Spleen (tissue), 11 donors: ENCODE data around the gene LRRC3. TPM values are rescaled to one million over a fixed set of nuclear protein-coding genes. Genes with fewer than 3 reads are reported as not detected.

Experiments used
- DNase-seq: peaks from one replicate; pipeline ENCODE4 v3.0.0-alpha.2; 2020
- H3K27ac ChIP-seq, 8 donors: fragments of 200-600 bp; sonication (generic) in 7 of 8; 1 replicate in 4 of 8; 2 replicates in 4 of 8; pipeline versions ENCODE4 v1.5.0 to v1.8.0; 2016 to 2021; ENCODE audit warnings: inconsistent platforms in 4 of 8, mild to moderate bottlenecking in 4 of 8, moderate library complexity in 1 of 8
- H3K27me3 ChIP-seq, 7 donors: fragments of 200-600 bp; sonication (generic) in 6 of 7; replicated peaks in 1 of 7; 1 replicate in 4 of 7; 2 replicates in 3 of 7; pipeline versions ENCODE4 v1.5.0 to v1.8.0; 2016 to 2021; ENCODE audit warnings: inconsistent platforms in 3 of 7, mild to moderate bottlenecking in 1 of 7
- H3K36me3 ChIP-seq, 6 donors: fragments of 200-600 bp; sonication (generic) in 5 of 6; 1 replicate in 4 of 6; 2 replicates in 2 of 6; pipeline versions ENCODE4 v1.5.0 to v1.8.0; 2016 to 2021; ENCODE audit warnings: inconsistent platforms in 2 of 6
- H3K4me1 ChIP-seq, 6 donors: fragments of 200-600 bp; sonication (generic) in 5 of 6; 1 replicate in 3 of 6; 2 replicates in 3 of 6; pipeline versions ENCODE4 v1.5.0 to v1.8.0; 2016 to 2021; ENCODE audit warnings: inconsistent platforms in 3 of 6
- H3K4me3 ChIP-seq, 8 donors: fragments of 200-600 bp; sonication (generic) in 7 of 8; 1 replicate in 4 of 8; 2 replicates in 4 of 8; pipeline versions ENCODE4 v1.5.0 to v1.8.0; 2016 to 2021; ENCODE audit warnings: inconsistent platforms in 4 of 8, mild to moderate bottlenecking in 4 of 8, moderate library complexity in 2 of 8
- H3K9me3 ChIP-seq, 8 donors: fragments of 200-600 bp; sonication (generic) in 7 of 8; 1 replicate in 4 of 8; 2 replicates in 4 of 8; pipeline versions ENCODE4 v1.5.0 to v1.8.0; 2016 to 2021; ENCODE audit warnings: inconsistent platforms in 4 of 8
- POLR2A ChIP-seq, 3 donors: fragments of 450-650 bp; IDR thresholded peaks; one replicate each; pipeline ENCODE4 v1.5.1; 2017; ENCODE audit warnings: antibody characterized with exemption in 3 of 3, mild to moderate bottlenecking in 1 of 3
- POLR2AphosphoS5 ChIP-seq, 3 donors: sonication (generic); formaldehyde crosslinking; IDR thresholded peaks; one replicate each; pipeline ENCODE4 v1.5.1; 2017; ENCODE audit warnings: antibody characterized with exemption in 3 of 3
- WGBS, 5 donors: extraction: QIAGEN DNeasy Blood & Tissue Kit in 3 of 5; methylation state at CpG; one replicate each; pipeline versions ENCODE4 v1.1.5 to v1.1.7; 2013 to 2018; 5-methylcytosine and 5-hydroxymethylcytosine counted together
- intact Hi-C: fragments of 100-400 bp; cut with DNase I; formaldehyde crosslinking; loops from one replicate; pipeline ENCODE4 v1.15.0; 2023; ENCODE audit warnings: low total_unique reads
- polyA plus RNA-seq, 3 donors: library from polyadenylated mRNA; stranded (reverse); fragments of 200-250 nt; gene quantifications; one replicate each; pipeline ENCODE4 v1.2.1, GENCODE V29; 2013
- total RNA-seq, 7 donors: library from RNA; depleted of rRNA in 3 of 7; stranded (reverse); fragments of >200 nt in 3 of 7; fragmentation: NEBNext Ultra II Directional in 4 of 7; extraction: Animal tissue kit (Norgen Biotek cat#: 25700) in 4 of 7; gene quantifications; one replicate each; pipeline versions ENCODE4 v1.1.0 to v1.2.1, GENCODE V29; 2016 to 2021
- TF ChIP-seq, protein P1 (sequence below), 11 experiments: fragments of 200-600 bp in 7 of 11; fragments of 450-650 bp in 4 of 11; sonication (generic) in 4 of 11; IDR thresholded peaks in 8 of 11; conservative IDR thresholded peaks in 3 of 11; 1 replicate in 7 of 11; 2 replicates in 4 of 11; pipeline versions ENCODE4 v1.4.0 to v1.8.0; 2016 to 2021; ENCODE audit warnings: antibody characterized with exemption in 11 of 11, inconsistent platforms in 4 of 11, mild to moderate bottlenecking in 1 of 11
- donor health status: healthy with polysubstance abuse.
- donor health status: DM: no; HTN: no; CAD: no; lungs with moderate emphysema.
- donor health status: DM: no; HTN: no; CAD: no.
- donor health status: Bipolar disorder and iron deficiency.
- donor health status: healthy.
- donor health status: DM: no; HTN: no; CAD: no.
- donor health status: DM: yes; HTN: yes; CAD: no.

The LRRC3 gene
- total and polyA plus RNA-seq, 10 donors: 0.24 to 4.9 (median 2.5) TPM

DNA sequence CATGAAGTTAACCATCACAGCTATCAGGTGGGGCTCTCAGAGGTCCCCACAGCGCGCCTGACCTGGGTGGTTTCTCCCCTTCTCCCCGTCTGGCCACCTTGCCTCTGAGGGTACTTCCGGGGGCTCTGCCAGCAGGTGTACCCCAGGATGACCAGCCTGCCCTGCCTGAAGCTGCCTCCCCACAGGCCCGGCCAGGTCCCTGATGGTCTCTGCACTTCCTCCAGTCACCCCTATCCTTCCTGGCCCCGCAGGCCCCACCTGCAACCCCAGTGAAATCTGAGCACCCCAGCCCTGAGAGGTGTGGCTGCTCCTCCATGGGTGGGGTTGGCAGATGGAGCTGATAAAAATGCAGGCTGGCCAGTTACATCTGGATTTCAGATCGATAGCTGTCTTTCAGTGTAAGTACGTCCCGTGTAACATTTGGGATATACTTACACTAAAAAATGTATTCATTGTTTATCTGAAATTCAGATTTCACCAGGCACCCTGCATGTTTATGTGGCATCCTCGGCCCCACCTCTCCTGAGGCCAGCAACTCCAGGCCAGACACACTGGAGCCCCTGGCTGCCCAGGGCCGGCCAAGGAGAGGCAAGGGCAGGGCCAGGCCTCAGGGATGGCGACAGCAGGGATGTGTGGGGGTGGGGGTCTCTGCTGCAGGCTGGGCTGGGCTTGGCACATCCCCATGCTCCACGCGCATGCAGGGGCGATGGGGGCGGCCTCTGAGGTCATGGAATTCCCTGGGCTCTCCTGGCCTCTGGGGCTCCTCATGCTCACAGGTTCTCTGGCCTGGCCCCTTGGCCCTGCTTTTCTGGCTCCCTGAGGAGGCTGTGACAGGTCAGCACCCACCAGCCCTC is 25.1 kb downstream of the LRRC3 start:
- Histone ChIP-seq H3K4me3 (no peak overlapping the region), H3K9me3 (no peaks in the 10 kb centered on the region), H3K36me3 (no peaks in the 10 kb centered on the region), H3K27ac (no peak overlapping the region), H3K4me1 (peaks cover 0 to 9% (median 0%) of the 10 kb centered on the region in 6 donors), H3K27me3 (peaks cover 0 to 9% (median 0%) of the 10 kb centered on the region in 7 donors)
- TF ChIP-seq POLR2AphosphoS5 (IDR thresholded peaks at IDR 0.05) (no peak), POLR2A (IDR thresholded peaks at IDR 0.05) (no peak)
- TF ChIP-seq, protein P1, sequence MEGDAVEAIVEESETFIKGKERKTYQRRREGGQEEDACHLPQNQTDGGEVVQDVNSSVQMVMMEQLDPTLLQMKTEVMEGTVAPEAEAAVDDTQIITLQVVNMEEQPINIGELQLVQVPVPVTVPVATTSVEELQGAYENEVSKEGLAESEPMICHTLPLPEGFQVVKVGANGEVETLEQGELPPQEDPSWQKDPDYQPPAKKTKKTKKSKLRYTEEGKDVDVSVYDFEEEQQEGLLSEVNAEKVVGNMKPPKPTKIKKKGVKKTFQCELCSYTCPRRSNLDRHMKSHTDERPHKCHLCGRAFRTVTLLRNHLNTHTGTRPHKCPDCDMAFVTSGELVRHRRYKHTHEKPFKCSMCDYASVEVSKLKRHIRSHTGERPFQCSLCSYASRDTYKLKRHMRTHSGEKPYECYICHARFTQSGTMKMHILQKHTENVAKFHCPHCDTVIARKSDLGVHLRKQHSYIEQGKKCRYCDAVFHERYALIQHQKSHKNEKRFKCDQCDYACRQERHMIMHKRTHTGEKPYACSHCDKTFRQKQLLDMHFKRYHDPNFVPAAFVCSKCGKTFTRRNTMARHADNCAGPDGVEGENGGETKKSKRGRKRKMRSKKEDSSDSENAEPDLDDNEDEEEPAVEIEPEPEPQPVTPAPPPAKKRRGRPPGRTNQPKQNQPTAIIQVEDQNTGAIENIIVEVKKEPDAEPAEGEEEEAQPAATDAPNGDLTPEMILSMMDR (IDR thresholded peaks at IDR 0.05 in 8 of 11, conservative IDR thresholded peaks at IDR 0.05 in 3 of 11): no peak
- intact Hi-C loops: no loop called here
- DNase-seq: peak; percentile 66
- WGBS, 5 donors: 74 to 87% (median 82%) methylated on average over 14 to 16 of the region's 16 CpGs

DNA sequence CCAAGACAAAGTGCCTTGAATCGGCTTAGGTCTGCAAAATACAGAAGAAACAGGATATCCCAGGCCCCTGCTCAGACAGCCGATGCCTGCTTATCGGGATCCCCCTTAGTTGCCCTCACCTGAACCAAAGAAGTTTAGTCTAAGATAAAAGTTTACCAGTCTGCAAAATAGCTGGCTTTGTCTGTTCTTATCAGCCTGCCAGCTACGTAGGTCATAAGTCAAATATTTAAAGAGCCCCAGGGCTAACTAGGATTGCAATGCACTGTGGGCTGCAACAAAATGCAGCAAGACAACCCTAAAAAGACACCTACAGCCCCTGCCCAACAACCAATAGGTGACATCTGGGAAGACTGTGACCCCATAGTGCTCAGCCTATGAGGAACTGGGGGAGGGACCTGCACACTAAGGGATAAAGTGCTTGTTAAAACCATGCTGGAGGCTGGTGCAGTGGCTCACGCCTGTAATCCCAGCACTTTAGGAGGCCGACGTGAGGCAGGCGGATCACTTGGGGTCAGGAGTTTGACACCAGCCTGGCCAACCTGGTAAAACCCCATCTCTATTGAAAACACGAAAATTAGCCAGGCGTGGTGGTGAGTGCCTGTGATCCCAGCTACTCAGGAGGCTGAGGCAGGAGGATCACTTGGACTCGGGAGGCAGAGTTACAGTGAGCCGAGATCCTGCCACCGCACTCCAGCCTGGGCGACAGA is 27.4 kb downstream of the LRRC3 start:
- WGBS, 5 donors: 80 to 91% (median 83%) methylated on average over 14 of the region's 14 CpGs
- Histone ChIP-seq H3K4me1 (peaks cover 0 to 9% (median 0%) of the 10 kb centered on the region in 6 donors), H3K27me3 (peaks cover 0 to 13% (median 0%) of the 10 kb centered on the region in 7 donors), H3K9me3 (peaks cover 0 to 1% (median under 1%) of the 10 kb centered on the region in 8 donors), H3K36me3 (no peaks in the 10 kb centered on the region), H3K27ac (no peak overlapping the region), H3K4me3 (no peak overlapping the region)
- TF ChIP-seq, protein P1 (IDR thresholded peaks at IDR 0.05 in 8 of 11, conservative IDR thresholded peaks at IDR 0.05 in 3 of 11): no peak
- TF ChIP-seq POLR2AphosphoS5 (IDR thresholded peaks at IDR 0.05) (no peak), POLR2A (IDR thresholded peaks at IDR 0.05) (no peak)
- DNase-seq: peak; percentile 39
- intact Hi-C loops: no loop called here

DNA sequence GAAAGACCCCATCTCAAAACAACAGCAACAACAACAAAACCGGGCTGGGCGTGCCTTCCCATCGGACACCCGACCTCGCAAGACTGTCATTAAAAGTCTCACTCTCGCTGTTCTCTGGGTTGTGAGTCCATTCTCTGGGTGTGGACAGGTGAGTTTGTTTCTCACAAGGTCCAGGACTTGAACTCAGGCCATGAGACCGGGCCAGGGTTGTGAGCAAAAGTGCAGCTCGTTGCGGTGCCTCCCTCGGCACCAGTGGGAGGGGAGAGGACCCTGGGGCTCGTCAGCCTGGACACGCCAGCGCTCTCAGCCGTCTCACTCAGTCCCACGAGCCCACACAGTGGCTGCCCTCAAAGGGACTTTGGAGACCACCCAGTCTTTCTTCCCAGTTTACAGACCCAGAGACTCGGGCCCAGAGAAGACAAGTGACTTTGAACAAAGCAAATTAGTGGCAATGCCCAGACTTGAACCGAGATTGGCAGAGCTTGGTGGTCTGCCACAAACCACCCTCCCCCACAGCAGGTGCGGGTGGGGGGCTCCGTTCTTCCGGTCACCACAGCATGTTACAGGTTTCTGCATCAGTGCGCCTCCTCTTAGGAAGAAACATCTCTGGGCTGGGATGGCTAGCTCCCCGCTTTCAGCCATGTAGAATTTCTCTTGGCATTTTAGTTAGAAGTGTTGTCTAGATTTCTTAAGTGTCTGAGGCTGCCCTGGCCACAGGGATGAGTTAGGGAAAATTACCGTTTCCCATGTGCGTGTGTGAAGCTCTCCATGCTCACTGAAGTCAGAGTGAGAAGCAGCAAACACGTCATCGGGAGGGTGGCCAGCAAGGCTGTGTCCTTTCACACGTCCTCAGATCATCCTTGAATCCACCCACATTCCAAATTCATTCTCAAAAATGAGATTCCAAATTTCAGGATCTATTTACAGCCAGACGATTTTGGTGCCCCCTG is 28.3 kb downstream of the LRRC3 start:
- H3K27ac ChIP-seq: no peak overlapping the region
- peaks cover 0 to 8% (median 5%) of the 10 kb centered on the region in 8 donors for H3K9me3 ChIP-seq
- no peak for TF ChIP-seq POLR2A (IDR thresholded peaks at IDR 0.05)
- TF ChIP-seq POLR2AphosphoS5 (IDR thresholded peaks at IDR 0.05): no peak
- TF ChIP-seq, protein P1 (IDR thresholded peaks at IDR 0.05 in 8 of 11, conservative IDR thresholded peaks at IDR 0.05 in 3 of 11): no peak
- no peaks in the 10 kb centered on the region for H3K36me3 ChIP-seq
- DNase-seq: peak; percentile 43
- intact Hi-C loops: no loop called here
- peaks cover 0 to 9% (median 0%) of the 10 kb centered on the region in 6 donors for H3K4me1 ChIP-seq
- H3K27me3 ChIP-seq: peaks cover 0 to 13% (median 0%) of the 10 kb centered on the region in 7 donors
- no peak overlapping the region for H3K4me3 ChIP-seq
- WGBS, 5 donors: 75 to 84% (median 82%) methylated on average over 28 of the region's 28 CpGs
